ENCODE results near the gene MAZ. TPM values are rescaled to one million over a fixed set of nuclear protein-coding genes. Genes with fewer than 3 reads are reported as not detected.

The MAZ gene
- total RNA-seq, 4 donors from 2014 or later: 80.4 to 132 (median 107) TPM

GRCh38 chr16:29794231-29794710 is 12.1 kb upstream of the MAZ start:
- Histone ChIP-seq H3K9me3 (no peaks in the 10 kb centered on the region), H3K36me3 (peaks cover 22 to 23% of the 10 kb centered on the region in 2 donors), H3K4me3 (replicated peaks in 1 of 3) (no peak overlapping the region), H3K4me1 (peaks cover 16 to 18% of the 10 kb centered on the region in 2 donors), H3K27ac (no peak overlapping the region), H3K27me3 (no peaks in the 10 kb centered on the region)
- 99 to 100% methylated on average over 3 of the region's 3 CpGs for WGBS, 2 donors
- TF ChIP-seq CTCF (IDR thresholded peaks at IDR 0.05) (no peak), POLR2A (IDR thresholded peaks at IDR 0.05) (no peak)
- no peak for DNase-seq
- intact Hi-C loops (cut with DNase I): no loop called here

GRCh38 chr16:29802416-29802935 is 3.9 kb upstream of the MAZ start:
- no peak for DNase-seq
- intact Hi-C loops (cut with DNase I): no loop called here
- WGBS, 2 donors: 91 to 98% methylated on average over 8 of the region's 8 CpGs
- H3K9me3 ChIP-seq: no peaks in the 10 kb centered on the region
- H3K27me3 ChIP-seq: no peaks in the 10 kb centered on the region
- no peak overlapping the region for H3K4me3 ChIP-seq (replicated peaks in 1 of 3)
- H3K36me3 ChIP-seq: peaks cover 21 to 28% of the 10 kb centered on the region in 2 donors
- peaks cover 6 to 16% of the 10 kb centered on the region in 2 donors for H3K4me1 ChIP-seq
- no peak overlapping the region for H3K27ac ChIP-seq
- TF ChIP-seq POLR2A (IDR thresholded peaks at IDR 0.05) (no peak), CTCF (IDR thresholded peaks at IDR 0.05) (no peak)

DNA sequence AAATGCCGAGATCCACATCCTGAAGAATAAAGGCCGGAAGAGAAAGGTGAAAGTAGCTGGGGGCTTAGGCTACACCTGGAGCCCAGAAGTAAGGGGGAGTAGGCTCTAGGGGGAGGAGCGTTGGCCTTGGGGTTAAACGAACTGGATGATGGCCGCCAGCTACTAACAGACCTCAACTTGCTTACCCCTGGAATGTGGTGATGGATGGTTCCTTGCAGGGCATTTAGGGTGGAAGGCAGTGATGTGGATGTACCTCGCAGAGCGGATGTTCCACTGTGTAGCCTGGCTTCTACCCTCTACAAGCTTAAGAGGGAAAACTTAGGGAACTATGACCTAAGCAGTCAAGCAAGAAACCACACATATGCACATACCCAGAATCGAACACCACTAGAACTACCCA is 2.3 kb upstream of the MAZ start:
- no peaks in the 10 kb centered on the region for H3K9me3 ChIP-seq
- no peak for DNase-seq
- H3K36me3 ChIP-seq: peaks cover 15 to 20% of the 10 kb centered on the region in 2 donors
- H3K27me3 ChIP-seq: no peaks in the 10 kb centered on the region
- TF ChIP-seq POLR2A (IDR thresholded peaks at IDR 0.05) (no peak), CTCF (IDR thresholded peaks at IDR 0.05) (no peak)
- H3K27ac ChIP-seq: peak overlapping the region in 2 of 3 donors; percentile 22 to 97
- WGBS, 2 donors: 75 to 78% methylated on average over 8 of the region's 8 CpGs
- H3K4me3 ChIP-seq (replicated peaks in 1 of 3): no peak overlapping the region
- H3K4me1 ChIP-seq: peaks cover 17 to 30% of the 10 kb centered on the region in 2 donors
- intact Hi-C loops (cut with DNase I): no loop called here

DNA sequence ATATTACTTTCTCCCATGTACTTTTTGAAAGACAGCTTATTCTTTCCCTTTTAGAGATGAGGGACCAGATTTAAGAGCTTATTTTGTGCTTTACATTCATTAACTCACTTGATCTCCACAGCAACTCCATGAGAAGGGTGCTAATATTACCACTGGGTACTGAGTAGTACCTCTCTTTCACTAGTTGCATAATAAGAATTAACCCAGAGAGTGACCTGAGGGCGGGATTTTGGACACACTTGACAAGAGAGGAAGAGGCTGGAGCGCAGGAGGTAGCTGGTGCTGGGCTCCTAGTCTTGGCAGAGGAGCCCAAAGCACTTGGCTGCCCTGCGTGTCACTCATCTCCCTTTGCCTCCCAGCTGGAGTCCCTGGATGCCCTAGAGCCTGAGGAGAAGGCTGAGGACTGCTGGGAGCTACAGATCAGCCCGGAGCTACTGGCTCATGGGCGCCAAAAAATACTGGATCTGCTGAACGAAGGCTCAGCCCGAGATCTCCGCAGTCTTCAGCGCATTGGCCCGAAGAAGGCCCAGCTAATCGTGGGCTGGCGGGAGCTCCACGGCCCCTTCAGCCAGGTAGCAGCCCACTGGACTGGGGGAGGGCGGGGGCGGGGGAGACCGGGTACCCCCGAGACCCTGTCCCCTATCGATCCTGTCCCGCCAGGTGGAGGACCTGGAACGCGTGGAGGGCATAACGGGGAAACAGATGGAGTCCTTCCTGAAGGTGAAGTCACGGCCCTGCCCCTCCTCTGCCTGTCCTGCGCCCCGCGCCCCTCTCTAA is 1.7 kb upstream of the MAZ start:
- Histone ChIP-seq H3K36me3 (peaks cover 14 to 15% of the 10 kb centered on the region in 2 donors), H3K27me3 (no peaks in the 10 kb centered on the region), H3K4me1 (peaks cover 22 to 36% of the 10 kb centered on the region in 2 donors), H3K27ac (peak overlapping the region; percentile 85 to 98 (median 97)), H3K9me3 (no peaks in the 10 kb centered on the region), H3K4me3 (replicated peaks in 1 of 3) (peak overlapping the region; percentile 42 to 74 (median 69))
- intact Hi-C loops (cut with DNase I): no loop called here
- TF ChIP-seq CTCF (IDR thresholded peaks at IDR 0.05) (peak in 1 of 6 experiments; percentile 8), POLR2A (IDR thresholded peaks at IDR 0.05) (peak in 1 of 2 donors; percentile 53)
- DNase-seq: peak; percentile 85 to 89
- 2 to 3% methylated on average over 15 to 21 of the region's 26 CpGs for WGBS, 2 donors

All from thyroid gland (tissue), 4 donors.